Cardiac fibroblast (primary cell): ENCODE measurements around the gene TUBA1A.
"Not testable (repeated sequence)": the region's sequence is repeated elsewhere in the genome, so short reads cannot be mapped to it uniquely, and the experiment has no call there.

Source experiments
- DNase-seq, 2 donors: peaks; one replicate each; pipeline versions ENCODE4 v3.0.0 to v3.0.0-alpha.2; 2010; ENCODE audit warnings: low read depth in 2 of 2
- H3K4me3 ChIP-seq, 2 donors: replicated peaks in 1 of 2; 1 replicate in 1 of 2; 2 replicates in 1 of 2; pipeline ENCODE4 v1.5.1; 2011; ENCODE audit warnings: low read depth in 2 of 2, low read length in 2 of 2, mild to moderate bottlenecking in 2 of 2, moderate library complexity in 1 of 2
- TF ChIP-seq, protein P1 (sequence below): IDR thresholded peaks from one replicate; pipeline ENCODE4 v1.5.1; 2011; ENCODE audit warnings: low read depth, mild to moderate bottlenecking, low read length, inconsistent platforms

The TUBA1A gene

DNA sequence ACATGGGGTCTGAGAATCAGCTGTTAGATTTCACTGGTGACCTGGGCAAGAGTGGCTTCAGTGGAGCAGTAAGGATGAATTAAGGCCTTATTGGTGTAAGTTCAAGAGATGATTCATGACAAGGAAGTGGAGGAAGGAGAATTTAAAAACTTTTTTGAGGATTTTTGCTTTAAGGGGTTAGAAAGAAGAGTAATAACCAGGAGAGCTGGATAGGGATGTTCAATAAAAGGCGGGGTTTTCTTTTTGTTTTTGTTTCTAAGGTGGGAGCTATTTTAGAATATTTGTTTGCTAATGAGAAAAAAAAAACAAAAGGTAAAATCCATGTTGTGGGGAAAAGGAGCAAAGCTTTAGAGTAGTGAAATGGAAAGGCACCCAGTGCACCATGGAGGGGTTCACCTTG lies 42.5 kb downstream of the TUBA1A start:
- no peak for DNase-seq
- TF ChIP-seq, protein P1, sequence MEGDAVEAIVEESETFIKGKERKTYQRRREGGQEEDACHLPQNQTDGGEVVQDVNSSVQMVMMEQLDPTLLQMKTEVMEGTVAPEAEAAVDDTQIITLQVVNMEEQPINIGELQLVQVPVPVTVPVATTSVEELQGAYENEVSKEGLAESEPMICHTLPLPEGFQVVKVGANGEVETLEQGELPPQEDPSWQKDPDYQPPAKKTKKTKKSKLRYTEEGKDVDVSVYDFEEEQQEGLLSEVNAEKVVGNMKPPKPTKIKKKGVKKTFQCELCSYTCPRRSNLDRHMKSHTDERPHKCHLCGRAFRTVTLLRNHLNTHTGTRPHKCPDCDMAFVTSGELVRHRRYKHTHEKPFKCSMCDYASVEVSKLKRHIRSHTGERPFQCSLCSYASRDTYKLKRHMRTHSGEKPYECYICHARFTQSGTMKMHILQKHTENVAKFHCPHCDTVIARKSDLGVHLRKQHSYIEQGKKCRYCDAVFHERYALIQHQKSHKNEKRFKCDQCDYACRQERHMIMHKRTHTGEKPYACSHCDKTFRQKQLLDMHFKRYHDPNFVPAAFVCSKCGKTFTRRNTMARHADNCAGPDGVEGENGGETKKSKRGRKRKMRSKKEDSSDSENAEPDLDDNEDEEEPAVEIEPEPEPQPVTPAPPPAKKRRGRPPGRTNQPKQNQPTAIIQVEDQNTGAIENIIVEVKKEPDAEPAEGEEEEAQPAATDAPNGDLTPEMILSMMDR: no peak
- H3K4me3 ChIP-seq: no peak overlapping the region

DNA sequence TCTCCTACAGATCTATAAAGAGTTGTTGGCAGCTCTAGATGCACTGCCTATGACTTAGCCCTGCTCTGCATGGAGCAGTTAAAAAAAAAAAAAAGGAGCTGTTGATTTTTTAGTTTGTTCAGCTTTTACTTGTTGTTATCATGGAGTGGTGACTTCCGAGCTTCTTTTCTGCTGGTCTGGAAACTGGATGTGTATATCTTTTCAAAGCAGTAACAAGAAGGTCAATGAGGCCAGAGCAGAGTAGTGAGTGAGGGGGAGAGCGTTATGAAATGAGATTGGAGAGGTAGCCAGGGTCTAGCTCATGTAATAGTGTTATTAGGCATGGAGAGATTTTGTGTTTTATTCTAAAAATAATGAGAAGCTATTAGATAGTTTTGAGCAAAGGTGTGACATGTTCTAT lies 44.5 kb downstream of the TUBA1A start:
- DNase-seq: no peak
- TF ChIP-seq, protein P1: no peak

DNA sequence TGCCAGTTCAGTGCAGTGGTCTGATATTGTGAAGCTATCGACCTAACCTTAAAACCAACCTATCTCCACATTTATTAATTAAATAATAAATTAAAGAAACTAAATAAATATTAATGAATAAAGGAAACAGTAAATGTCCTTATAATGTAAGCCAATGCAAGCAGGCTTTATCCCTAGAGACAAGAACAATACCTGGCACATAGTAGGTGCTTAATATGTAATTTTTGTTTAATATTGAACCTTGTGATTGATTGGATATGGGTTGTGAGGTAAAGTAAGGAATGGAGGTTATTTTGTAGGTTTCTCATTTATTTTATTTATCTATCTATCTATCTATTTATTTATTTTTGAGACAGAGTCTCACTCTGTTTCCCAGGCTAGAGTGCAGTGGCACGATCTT lies 49.9 kb downstream of the TUBA1A start:
- H3K4me3 ChIP-seq: no peak overlapping the region
- TF ChIP-seq, protein P1: no peak
- DNase-seq: no peak

More for the DNA sequence above, 44.5 kb downstream of the TUBA1A start:
- no peak overlapping the region for H3K4me3 ChIP-seq

DNA sequence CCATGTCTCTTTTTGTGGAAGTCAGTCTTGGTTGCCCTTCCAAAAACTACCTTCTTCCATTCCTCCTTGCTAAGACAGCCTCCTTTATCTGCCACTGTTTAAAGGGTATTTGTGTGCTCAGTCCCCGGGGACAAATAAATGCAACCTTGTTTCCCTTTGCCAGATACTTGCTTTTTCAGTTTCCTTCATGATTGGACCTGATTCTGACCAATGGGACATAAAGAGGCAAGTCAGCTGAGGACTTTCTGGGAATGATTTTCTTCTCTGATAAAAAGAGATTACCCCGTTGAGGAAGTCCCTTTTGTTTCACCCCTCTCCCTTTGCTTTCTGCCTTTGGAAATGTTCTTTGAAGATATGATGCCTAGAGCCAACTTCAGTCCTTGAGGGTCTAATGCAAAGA lies 50.3 kb downstream of the TUBA1A start:
- TF ChIP-seq, protein P1: no peak

DNA sequence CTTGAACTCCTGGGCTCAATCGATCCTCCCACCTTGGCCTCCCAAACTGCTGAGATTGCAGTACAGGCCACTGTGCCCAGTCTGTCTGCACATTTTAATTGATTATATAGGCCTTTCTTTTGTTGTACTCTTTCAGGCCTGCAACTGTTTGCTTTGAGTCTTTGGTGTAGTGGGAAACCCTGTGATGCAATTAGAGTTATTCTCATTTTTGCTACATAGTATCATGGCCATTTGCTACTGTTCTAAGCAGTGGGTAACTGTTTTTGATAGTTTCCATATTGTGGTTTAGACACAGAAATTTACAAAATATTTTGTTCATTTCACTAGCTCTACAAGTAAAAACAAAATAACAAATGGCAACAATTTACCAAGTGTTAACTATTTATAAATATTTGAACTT lies 51.4 kb downstream of the TUBA1A start:
- no peak for DNase-seq
- TF ChIP-seq, protein P1: no peak
- no peak overlapping the region for H3K4me3 ChIP-seq

More for the DNA sequence above, 50.3 kb downstream of the TUBA1A start:
- no peak overlapping the region for H3K4me3 ChIP-seq
- peak; percentile 12 to 24 for DNase-seq

DNA sequence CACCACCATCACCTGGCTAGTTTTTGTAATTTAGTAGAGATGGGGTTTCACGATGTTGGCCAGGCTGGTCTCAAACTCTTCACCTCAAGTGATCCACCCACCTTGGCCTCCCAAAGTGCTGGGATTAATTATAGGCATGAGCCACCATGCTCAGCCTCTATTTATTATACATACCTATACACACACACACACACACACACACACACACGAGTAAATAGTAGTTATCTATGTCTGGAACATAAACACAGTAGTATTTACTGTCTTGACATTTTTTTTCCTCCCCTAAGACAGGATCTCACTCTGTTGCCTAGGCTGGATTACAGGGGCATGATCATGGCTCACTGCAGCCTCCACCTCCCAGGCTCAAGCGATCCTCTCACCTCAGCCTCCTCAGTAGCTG lies 51.9 kb downstream of the TUBA1A start:
- H3K4me3 ChIP-seq, DNase-seq: not testable (repeated sequence)
